GM21786 (cell line): ENCODE data around the gene TPPP3.

Source experiments
- ATAC-seq: cut with Tn5 transposase; IDR thresholded peaks from one replicate; pipeline ENCODE4 v1.9.1; 2021; ENCODE audit not compliant: unreplicated experiment

TPPP3 gene

DNA sequence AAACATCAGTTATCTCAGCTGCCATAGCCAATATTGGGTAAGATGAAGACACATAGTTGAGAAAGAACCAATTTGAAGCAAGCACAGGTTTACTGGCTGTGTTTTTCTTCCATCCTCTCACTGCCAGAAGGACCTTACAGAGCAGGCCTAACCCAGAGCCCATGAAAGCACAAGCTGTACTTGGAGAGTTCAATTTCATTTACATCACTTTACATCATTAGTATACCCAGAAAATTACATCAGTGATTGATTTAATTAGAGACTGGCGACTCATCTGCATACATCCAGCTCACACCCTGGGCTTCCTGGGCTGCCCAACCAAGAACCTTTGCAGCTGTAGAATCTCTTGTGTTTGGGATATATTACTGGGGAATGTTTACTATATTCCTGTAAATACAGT lies 43.0 kb downstream of the TPPP3 start:
- ATAC-seq = no peak

DNA sequence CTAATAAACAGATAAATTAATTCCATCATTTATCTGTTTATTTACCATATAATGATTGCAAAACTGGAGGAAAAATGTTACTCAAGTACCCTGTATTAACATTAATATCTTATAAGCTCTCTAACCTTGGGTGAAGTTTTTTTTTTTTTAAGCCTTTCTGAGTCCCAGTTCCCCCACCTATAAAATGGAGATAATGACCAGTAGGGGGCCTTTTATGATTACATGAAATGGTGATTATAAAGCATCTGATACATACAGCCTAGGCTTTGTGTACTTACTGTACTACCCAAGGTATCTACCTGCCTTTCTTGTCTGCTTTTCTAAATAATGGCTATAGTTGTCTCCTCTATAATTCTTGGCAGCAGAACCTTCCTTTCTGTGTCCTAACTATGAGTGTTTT lies 44.1 kb downstream of the TPPP3 start:
- no peak for ATAC-seq

GRCh38 chr16:67346341-67346740 lies 47.0 kb downstream of the TPPP3 start:
- ATAC-seq = no peak

DNA sequence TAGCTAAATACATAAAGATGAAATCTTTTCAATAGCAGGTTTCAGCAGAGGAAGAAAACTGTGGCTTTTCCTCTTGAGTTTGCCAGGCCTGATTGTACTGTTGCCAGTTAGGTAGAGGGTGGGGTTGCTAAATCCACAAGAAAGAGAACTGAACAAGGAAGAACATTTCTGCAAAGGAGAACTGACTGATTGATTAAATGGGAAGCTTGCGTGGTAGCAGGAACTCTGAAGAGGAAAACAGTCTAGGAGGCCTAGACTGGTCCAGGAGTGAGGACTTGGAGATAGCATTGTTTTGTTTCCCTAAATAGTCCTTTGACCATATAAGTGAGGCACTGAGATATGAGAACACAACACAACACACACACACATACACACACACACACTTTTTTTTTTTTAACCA lies 47.9 kb downstream of the TPPP3 start:
- ATAC-seq = no peak

DNA sequence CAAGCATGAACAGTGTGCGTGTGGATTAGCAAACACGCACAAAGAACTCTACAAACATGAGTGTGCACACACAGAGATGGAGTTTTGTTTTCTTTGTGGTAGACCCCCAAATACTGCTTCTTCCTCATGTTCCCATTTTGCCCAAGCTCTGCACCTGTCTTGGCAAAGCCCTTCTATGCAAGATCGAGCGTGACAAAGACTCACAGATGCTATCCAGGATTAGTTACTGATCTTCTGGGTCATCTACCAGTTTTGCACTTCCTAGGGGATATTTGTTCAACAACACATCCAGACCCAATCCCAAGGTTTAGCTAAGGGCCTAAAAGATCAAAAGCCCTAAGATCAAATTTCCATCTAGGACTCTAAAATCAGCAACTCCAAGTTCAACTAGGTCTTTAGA lies 50.7 kb downstream of the TPPP3 start:
- no peak for ATAC-seq

DNA sequence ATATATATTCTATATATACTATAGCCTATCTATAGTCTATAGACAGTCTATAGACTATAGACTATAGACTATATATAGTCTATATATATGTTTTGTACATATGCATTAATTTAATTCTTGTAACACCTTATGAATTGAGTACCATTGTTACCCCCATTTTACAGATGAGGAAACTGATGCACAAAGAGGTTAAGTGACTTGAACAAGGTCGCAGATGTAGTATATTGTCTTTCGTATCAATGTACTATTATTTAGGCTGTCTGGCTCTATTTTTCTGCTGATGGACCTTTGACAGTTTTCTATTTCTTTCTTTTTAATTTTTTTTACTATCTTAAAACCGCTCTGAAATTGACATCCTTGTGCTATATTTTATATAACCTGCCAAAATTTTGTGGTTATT lies 52.0 kb downstream of the TPPP3 start:
- ATAC-seq = no peak
